Fibroblast of lung (primary cell): ENCODE results near the gene LRRFIP1.

ENCODE experiments used
- CTCF ChIP-seq, 2 donors: IDR thresholded peaks in 1 of 2; conservative IDR thresholded peaks in 1 of 2; 1 replicate in 1 of 2; 2 replicates in 1 of 2; pipeline ENCODE4 v1.5.1; 2011 to 2012; ENCODE audit warnings: low read length in 2 of 2, control low read depth in 1 of 2, inconsistent platforms in 1 of 2, low read depth in 1 of 2, mild to moderate bottlenecking in 1 of 2
- EZH2 ChIP-seq: IDR thresholded peaks from 2 replicates; pipeline ENCODE4 v1.5.1; 2012; ENCODE audit warnings: low read length, control low read depth, mild to moderate bottlenecking; ENCODE audit errors: missing control alignments

GRCh38 chr2:237708491-237708890, 81.1 kb downstream of the LRRFIP1 start:
- TF ChIP-seq CTCF (conservative IDR thresholded peaks at IDR 0.05 in 1 of 2, IDR thresholded peaks at IDR 0.05 in 1 of 2; ENCODE audit: low read depth in 1 of 2, low read length in 2 of 2) (no peak), EZH2 (no peak)
